OCI-LY1 (cell line): Measurements from ENCODE around the gene CARD16.
"Not testable (repeated sequence)": the region's sequence is repeated elsewhere in the genome, so short reads cannot be mapped to it uniquely, and the experiment has no call there.

Experiments
- H2AFZ ChIP-seq: fragments of 200-600 bp; sonication (generic), shearing (Covaris generic); 2 replicates; pipeline ENCODE4 v1.6.0; 2014; ENCODE audit warnings: antibody characterized with exemption, mild to moderate bottlenecking, low read length
- H3F3A ChIP-seq: fragments of 200-600 bp; sonication (generic), shearing (Covaris generic); 2 replicates; pipeline ENCODE4 v1.6.0; 2014; ENCODE audit warnings: mild to moderate bottlenecking, antibody characterized with exemption, low read length, moderate library complexity; ENCODE audit not compliant: insufficient read depth
- H3K27ac ChIP-seq: fragments of 200-600 bp; sonication (generic); 2 replicates; pipeline ENCODE4 v1.5.1; 2014; ENCODE audit warnings: low read length, mixed run types, mild to moderate bottlenecking, low read depth; ENCODE audit not compliant: poor library complexity, severe bottlenecking
- H3K27me3 ChIP-seq: fragments of 200-600 bp; sonication (generic); 2 replicates; pipeline ENCODE4 v1.6.0; 2014; ENCODE audit warnings: antibody characterized with exemption, mild to moderate bottlenecking, low read length, moderate library complexity; ENCODE audit not compliant: insufficient read depth
- H3K36me3 ChIP-seq: fragments of 200-600 bp; sonication (generic); 2 replicates; pipeline ENCODE4 v1.6.1; 2014; ENCODE audit warnings: mild to moderate bottlenecking, antibody characterized with exemption, low read length, moderate library complexity, mixed read lengths; ENCODE audit not compliant: insufficient read depth
- H3K4me1 ChIP-seq: fragments of 200-600 bp; sonication (generic); 2 replicates; pipeline ENCODE4 v1.5.1; 2014; ENCODE audit warnings: mild to moderate bottlenecking, low read length, moderate library complexity; ENCODE audit not compliant: insufficient read depth, severe bottlenecking
- H3K4me2 ChIP-seq: fragments of 200-600 bp; sonication (generic), shearing (Covaris generic); 2 replicates; pipeline ENCODE4 v1.6.1; 2014; ENCODE audit warnings: low read length
- H3K4me3 ChIP-seq: fragments of 200-600 bp; sonication (generic); 2 replicates; pipeline ENCODE4 v1.5.1; 2014; ENCODE audit warnings: low read length, low read depth, mild to moderate bottlenecking, mixed read lengths; ENCODE audit not compliant: poor library complexity, severe bottlenecking
- H3K79me2 ChIP-seq: fragments of 200-600 bp; shearing (Covaris generic); 2 replicates; pipeline ENCODE4 v1.6.1; 2016; ENCODE audit warnings: mixed run types, low read length, mixed read lengths; ENCODE audit not compliant: insufficient read depth
- H3K9ac ChIP-seq: fragments of 200-600 bp; sonication (generic), shearing (Covaris generic); 2 replicates; pipeline ENCODE4 v1.6.1; 2014; ENCODE audit warnings: mild to moderate bottlenecking, low read length, mixed read lengths
- H3K9me2 ChIP-seq: fragments of 200-600 bp; sonication (generic), shearing (Covaris generic); 2 replicates; pipeline ENCODE4 v1.6.1; 2014; ENCODE audit warnings: low read depth, mild to moderate bottlenecking, low read length, mixed read lengths
- H3K9me3 ChIP-seq: fragments of 200-600 bp; shearing (Covaris generic); 2 replicates; pipeline ENCODE4 v1.6.1; 2014; ENCODE audit warnings: low read length, mixed read lengths
- H4K20me1 ChIP-seq: fragments of 200-600 bp; sonication (generic), shearing (Covaris generic); 2 replicates; pipeline ENCODE4 v1.6.0; 2016; ENCODE audit warnings: mild to moderate bottlenecking, low read length; ENCODE audit not compliant: insufficient read depth
- EZH2 ChIP-seq: fragments of 200-600 bp; sonication (generic), shearing (Covaris generic); IDR thresholded peaks from 2 replicates; pipeline ENCODE4 v1.8.0; 2017; ENCODE audit warnings: borderline replicate concordance, mixed run types, mild to moderate bottlenecking, antibody characterized with exemption, low read length, moderate library complexity, mixed read lengths
- TF ChIP-seq, protein P1 (sequence below): fragments of 200-600 bp; sonication (generic), shearing (Covaris generic); IDR thresholded peaks from 2 replicates; pipeline ENCODE4 v1.5.1; 2017; ENCODE audit warnings: mild to moderate bottlenecking, antibody characterized with exemption, low read length, moderate library complexity, mixed read lengths

CARD16 gene

DNA sequence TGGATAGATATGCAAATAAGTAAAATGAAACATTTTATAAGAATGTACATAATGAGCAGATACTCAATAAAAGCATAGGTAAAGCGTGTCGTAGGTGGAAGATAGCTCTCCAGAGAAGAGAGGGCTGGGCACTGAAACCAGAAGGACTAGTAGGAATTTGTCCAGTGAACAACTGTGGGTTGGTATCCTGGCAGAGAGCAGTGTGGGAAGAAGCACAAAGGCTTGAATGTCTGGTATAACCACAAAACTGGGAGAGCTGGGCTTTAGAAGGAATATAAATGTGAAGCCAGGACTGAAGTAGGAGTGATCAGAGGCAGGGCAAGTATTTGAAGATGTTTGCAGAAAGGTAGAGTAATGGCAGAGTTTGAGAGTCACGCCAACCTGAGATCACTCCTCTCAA is 33.1 kb upstream of the CARD16 start:
- Histone ChIP-seq H2AFZ (no peak overlapping the region), H3K27me3 (no peaks in the 10 kb centered on the region), H3K9ac (no peak overlapping the region), H3K36me3 (no peaks in the 10 kb centered on the region), H3K4me2 (no peak overlapping the region), H3K9me3 (no peaks in the 10 kb centered on the region), H3K9me2 (no peaks in the 10 kb centered on the region), H3K27ac (no peak overlapping the region), H3K4me3 (no peak overlapping the region), H4K20me1 (no peaks in the 10 kb centered on the region), H3K4me1 (no peaks in the 10 kb centered on the region), H3F3A (no peaks in the 10 kb centered on the region), H3K79me2 (no peaks in the 10 kb centered on the region)
- no peak for TF ChIP-seq EZH2
- TF ChIP-seq, protein P1, sequence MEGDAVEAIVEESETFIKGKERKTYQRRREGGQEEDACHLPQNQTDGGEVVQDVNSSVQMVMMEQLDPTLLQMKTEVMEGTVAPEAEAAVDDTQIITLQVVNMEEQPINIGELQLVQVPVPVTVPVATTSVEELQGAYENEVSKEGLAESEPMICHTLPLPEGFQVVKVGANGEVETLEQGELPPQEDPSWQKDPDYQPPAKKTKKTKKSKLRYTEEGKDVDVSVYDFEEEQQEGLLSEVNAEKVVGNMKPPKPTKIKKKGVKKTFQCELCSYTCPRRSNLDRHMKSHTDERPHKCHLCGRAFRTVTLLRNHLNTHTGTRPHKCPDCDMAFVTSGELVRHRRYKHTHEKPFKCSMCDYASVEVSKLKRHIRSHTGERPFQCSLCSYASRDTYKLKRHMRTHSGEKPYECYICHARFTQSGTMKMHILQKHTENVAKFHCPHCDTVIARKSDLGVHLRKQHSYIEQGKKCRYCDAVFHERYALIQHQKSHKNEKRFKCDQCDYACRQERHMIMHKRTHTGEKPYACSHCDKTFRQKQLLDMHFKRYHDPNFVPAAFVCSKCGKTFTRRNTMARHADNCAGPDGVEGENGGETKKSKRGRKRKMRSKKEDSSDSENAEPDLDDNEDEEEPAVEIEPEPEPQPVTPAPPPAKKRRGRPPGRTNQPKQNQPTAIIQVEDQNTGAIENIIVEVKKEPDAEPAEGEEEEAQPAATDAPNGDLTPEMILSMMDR, result no peak

DNA sequence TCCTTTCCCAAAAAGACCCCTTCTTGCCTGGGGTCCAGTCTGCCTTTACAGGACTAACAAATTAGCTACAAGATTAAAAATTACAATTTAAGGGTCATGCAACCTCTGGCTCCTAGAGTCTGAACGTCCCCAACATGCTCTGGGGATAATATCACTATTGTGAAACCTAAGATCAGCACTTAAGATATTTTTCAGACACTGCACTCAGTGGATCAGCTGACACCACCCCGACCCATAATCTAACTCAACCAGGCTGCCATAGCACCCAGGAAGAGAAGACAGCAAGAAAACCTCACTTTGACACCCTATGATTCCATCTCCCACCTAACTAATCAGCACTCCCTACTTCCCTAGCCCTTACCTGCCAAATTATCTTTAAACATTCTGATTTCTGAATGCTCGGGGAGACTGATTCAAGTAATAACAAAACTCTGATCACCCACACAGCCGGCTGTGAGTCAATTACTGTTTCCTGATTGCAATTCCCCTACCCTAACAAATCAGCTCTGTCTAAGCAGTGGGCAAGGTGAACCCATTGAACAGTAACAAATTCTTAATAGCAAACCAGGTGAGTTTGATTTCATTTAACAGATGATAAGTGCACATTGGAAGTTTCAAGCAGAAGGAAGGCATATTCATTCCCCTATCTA is 32.1 kb upstream of the CARD16 start:
- not testable (repeated sequence) for H3K79me2 ChIP-seq, H3K9me2 ChIP-seq, H3K9ac ChIP-seq, H3K4me2 ChIP-seq, H3K36me3 ChIP-seq, H3F3A ChIP-seq, H3K9me3 ChIP-seq, H3K27ac ChIP-seq, H3K27me3 ChIP-seq, H4K20me1 ChIP-seq, H2AFZ ChIP-seq, H3K4me1 ChIP-seq, H3K4me3 ChIP-seq

DNA sequence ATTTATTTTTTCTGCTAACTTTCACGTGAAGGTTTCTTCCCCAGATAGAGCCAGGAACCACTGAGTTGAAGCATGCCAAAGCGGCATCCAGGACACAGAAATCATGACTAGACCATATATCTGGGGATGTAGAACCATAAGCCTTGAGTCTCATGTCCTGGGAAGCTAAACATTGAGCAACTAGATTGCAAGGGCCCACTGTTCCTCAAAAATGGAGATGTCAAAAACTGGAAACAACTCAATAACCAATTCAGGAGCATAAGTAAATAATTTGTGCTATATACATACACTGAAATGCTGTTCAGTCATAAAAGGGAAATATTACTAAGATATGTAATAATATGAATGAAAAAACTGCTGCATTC is 29.0 kb upstream of the CARD16 start:
- H3K27ac ChIP-seq, result no peak overlapping the region
- H3K9ac ChIP-seq, result no peak overlapping the region
- no peaks in the 10 kb centered on the region for H3K9me3 ChIP-seq
- H3K27me3 ChIP-seq, result no peaks in the 10 kb centered on the region
- no peak for TF ChIP-seq EZH2
- TF ChIP-seq, protein P1, result no peak
- H3F3A ChIP-seq, result no peaks in the 10 kb centered on the region
- H4K20me1 ChIP-seq, result no peaks in the 10 kb centered on the region
- no peak overlapping the region for H2AFZ ChIP-seq
- no peaks in the 10 kb centered on the region for H3K4me1 ChIP-seq
- no peaks in the 10 kb centered on the region for H3K79me2 ChIP-seq
- no peak overlapping the region for H3K4me3 ChIP-seq
- H3K4me2 ChIP-seq, result no peak overlapping the region
- H3K9me2 ChIP-seq, result no peaks in the 10 kb centered on the region
- no peaks in the 10 kb centered on the region for H3K36me3 ChIP-seq

DNA sequence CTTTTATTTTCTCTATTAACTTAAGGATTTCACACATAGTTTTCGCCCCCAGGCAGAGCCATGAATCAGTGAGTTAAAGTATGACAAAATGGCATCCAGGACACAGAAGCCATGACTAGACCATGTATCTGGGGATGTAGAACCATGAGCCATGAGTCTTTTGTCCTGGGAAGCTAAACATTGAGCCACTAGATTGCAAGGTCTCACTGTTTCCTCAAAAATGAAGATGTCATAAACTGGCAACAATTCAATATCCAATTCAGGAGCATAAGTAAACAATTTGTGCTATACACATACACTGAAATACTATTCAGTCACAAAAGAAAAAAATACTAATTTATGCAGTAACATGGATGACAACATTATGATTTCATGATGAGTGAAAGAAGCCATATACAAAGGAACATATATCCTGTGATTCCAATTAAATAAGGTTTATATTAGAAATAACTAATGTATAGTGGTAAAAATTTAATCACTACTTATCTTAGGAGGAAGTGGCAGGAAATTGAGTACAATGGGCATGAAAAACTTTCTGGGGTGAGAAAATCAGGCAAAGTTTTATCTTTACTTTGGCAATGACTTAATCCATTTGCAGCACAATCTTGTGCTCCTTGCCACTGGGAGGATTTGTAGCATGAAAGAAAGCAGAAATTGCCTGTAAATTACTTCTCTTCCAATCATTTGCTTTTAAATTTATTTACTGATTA is 28.5 kb upstream of the CARD16 start:
- no peak for TF ChIP-seq EZH2
- TF ChIP-seq, protein P1, result no peak
- Histone ChIP-seq H3F3A (no peaks in the 10 kb centered on the region), H4K20me1 (no peaks in the 10 kb centered on the region), H3K4me1 (no peaks in the 10 kb centered on the region), H3K27me3 (no peaks in the 10 kb centered on the region), H3K27ac (no peak overlapping the region), H2AFZ (no peak overlapping the region), H3K79me2 (no peaks in the 10 kb centered on the region), H3K36me3 (no peaks in the 10 kb centered on the region), H3K4me3 (no peak overlapping the region), H3K4me2 (no peak overlapping the region), H3K9me3 (no peaks in the 10 kb centered on the region), H3K9ac (no peak overlapping the region), H3K9me2 (no peaks in the 10 kb centered on the region)

DNA sequence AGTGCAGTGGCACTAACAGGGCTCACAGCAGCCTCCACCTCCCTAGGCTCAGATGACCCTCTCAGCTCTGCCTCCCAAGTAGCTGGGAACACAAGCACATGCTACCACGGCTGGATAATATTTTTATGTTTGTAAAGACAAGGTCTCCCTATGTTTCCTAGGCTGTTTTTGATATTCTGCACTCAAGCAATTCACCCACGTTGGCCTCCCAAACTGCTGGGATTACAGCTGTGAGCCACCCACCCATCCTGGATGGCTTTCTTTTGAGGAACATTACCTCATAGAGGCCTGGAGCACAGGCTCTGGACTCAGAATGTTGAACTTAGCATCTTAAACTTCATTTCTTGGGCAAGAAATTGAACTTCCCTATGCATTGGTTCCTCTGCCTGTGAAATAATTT is 26.9 kb upstream of the CARD16 start:
- not testable (repeated sequence) for H3K4me1 ChIP-seq, H2AFZ ChIP-seq, H3K4me2 ChIP-seq, H3K79me2 ChIP-seq, H3K27ac ChIP-seq, H3K9me2 ChIP-seq, H3K9me3 ChIP-seq, H3F3A ChIP-seq, H4K20me1 ChIP-seq, H3K36me3 ChIP-seq, H3K27me3 ChIP-seq, H3K9ac ChIP-seq, H3K4me3 ChIP-seq
